Hepatocyte (in vitro differentiated cells): Measurements from ENCODE around the gene PLA2G12B.

ENCODE experiments used
- CTCF ChIP-seq: fragments of 200-600 bp; sonication (generic); IDR thresholded peaks from 2 replicates; pipeline ENCODE4 v1.5.1; 2016; ENCODE audit warnings: antibody characterized with exemption, mild to moderate bottlenecking; ENCODE audit not compliant: poor library complexity
- EZH2 ChIP-seq: fragments of 200-600 bp; sonication (generic); IDR thresholded peaks from 2 replicates; pipeline ENCODE4 v1.6.1; 2016; ENCODE audit warnings: antibody characterized with exemption, mild to moderate bottlenecking, borderline replicate concordance

DNA sequence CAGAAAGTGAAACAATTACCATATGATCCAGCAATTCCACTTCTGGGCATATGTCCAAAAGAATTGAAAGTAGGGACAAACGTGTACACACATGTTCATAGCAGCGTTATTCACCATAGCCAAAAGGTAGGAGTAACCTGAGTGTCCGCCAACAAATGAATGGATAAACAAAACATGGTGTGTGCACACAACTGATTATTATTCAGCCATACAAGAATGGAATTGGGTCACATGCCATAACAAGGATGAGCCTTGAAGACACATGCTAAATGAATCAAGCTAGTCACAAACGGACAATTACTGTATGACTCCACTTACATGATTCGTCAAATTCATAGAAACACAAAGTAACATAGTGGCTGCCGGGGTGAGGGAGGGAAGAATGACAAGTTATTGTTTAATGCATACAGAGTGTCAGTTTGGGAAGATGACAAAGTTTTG, 65.2 kb downstream of the PLA2G12B start:
- TF ChIP-seq CTCF (no peak), EZH2 (no peak)
